ENCODE results near the gene TRDMT1. TPM values are rescaled to one million over a fixed set of nuclear protein-coding genes. Genes with fewer than 3 reads are reported as not detected.

The TRDMT1 gene
- total and polyA plus RNA-seq, 10 donors: 1.6 to 40.0 (median 12.0) TPM

DNA sequence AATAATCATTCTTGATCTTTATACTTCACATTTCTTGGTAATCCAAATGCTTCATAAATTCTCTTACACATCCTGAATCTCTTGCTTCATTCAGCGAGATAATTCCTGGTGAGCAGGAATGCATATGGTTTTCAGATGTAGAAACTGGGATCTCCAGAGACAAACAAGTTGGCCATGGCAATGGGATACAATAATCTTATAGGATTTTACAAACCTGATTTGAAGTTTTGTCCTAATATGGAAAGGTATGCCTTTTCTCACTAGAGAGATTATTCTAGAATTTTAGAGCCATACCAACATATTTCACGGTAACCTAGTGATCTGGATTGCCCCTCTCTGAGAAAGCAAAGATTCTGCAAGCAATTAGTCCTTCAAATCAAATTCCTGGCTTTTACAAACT lies 13.1 kb upstream of the TRDMT1 start:
- no peaks in the 10 kb centered on the region for H3K36me3 ChIP-seq
- peaks cover 4 to 75% (median 31%) of the 10 kb centered on the region in 6 donors for H3K4me1 ChIP-seq
- H3K27ac ChIP-seq: peak overlapping the region in 5 of 8 donors; percentile 78 to 92 (median 89)
- 73 to 95% (median 82%) methylated on average over 2 of the region's 2 CpGs for WGBS, 5 donors
- intact Hi-C loops (cut with DNase I; ENCODE audit: low total_unique reads): no loop called here
- no peak overlapping the region for H3K4me3 ChIP-seq
- H3K9me3 ChIP-seq: no peaks in the 10 kb centered on the region
- TF ChIP-seq POLR2A (IDR thresholded peaks at IDR 0.05): no peak
- TF ChIP-seq CTCF (IDR thresholded peaks at IDR 0.05 in 8 of 11, conservative IDR thresholded peaks at IDR 0.05 in 3 of 11): no peak
- no peak for TF ChIP-seq POLR2AphosphoS5 (IDR thresholded peaks at IDR 0.05)
- H3K27me3 ChIP-seq (replicated peaks in 1 of 7): no peaks in the 10 kb centered on the region
- DNase-seq: no peak

DNA sequence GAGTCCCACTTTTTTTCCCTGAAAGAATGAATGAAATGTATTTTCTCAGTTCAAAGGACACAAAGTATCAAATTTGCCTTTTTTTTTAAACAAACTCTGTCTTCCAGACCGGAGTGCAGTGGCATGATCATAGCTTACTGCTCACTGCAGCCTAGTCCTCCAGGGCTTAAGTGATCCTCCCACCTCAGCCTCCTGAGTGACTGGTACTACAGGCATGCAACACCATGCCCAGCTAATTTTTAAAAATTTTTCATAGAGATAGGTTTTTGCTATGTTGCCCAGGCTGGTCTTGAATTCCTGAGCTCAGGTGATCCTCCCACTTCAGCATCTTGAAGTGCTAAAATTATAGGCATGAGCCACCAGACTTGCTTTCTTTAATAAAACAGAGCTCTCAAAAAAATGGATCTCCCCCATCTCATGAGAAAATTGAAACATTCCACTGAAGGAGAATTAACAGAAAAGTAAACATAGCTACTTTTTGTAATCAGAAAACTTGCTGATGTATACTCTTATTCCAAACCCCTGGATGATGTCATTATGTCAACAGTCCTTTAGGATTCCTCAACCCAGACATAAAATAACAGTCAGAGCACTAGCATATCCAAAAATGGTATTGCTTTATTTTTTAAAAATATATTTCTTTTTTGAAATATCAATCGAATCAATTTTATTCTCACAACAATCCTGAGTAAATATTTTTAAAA lies 12.3 kb upstream of the TRDMT1 start:
- TF ChIP-seq CTCF (IDR thresholded peaks at IDR 0.05 in 8 of 11, conservative IDR thresholded peaks at IDR 0.05 in 3 of 11) (no peak), POLR2AphosphoS5 (IDR thresholded peaks at IDR 0.05) (no peak), POLR2A (IDR thresholded peaks at IDR 0.05) (no peak)
- H3K27ac ChIP-seq: peak overlapping the region in 1 of 8 donors; percentile 78
- WGBS, 5 donors: 88 to 98% (median 93%) methylated on average over 2 of the region's 2 CpGs
- peaks cover 4 to 79% (median 33%) of the 10 kb centered on the region in 6 donors for H3K4me1 ChIP-seq
- intact Hi-C loops (cut with DNase I; ENCODE audit: low total_unique reads): no loop called here
- no peaks in the 10 kb centered on the region for H3K27me3 ChIP-seq (replicated peaks in 1 of 7)
- no peak for DNase-seq
- H3K4me3 ChIP-seq: no peak overlapping the region
- no peaks in the 10 kb centered on the region for H3K9me3 ChIP-seq
- no peaks in the 10 kb centered on the region for H3K36me3 ChIP-seq

DNA sequence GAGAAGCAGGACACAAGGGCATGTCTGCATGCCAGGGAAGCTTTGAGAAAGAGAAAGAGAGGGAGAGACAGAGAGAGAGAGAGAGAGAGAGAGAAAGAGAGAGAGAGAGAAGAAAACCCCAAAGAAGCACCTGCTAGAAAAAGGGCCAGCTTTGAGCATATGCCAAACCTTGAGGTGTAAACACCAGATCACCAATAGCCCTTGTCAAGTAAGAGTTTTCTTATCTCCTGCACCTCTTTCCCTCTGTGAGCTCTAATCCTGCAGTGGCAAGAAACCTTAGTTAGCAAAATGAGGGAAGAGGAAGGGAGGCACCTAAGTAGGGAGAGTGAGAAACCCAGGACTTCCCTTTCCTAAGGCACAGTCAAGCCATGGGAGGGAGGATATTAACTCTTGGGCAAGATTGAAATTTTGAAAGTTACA lies 11.3 kb upstream of the TRDMT1 start:
- intact Hi-C loops (cut with DNase I; ENCODE audit: low total_unique reads): no loop called here

More for the DNA sequence above, 11.3 kb upstream of the TRDMT1 start:
- Histone ChIP-seq H3K4me1 (peaks cover 4 to 84% (median 36%) of the 10 kb centered on the region in 6 donors), H3K27ac (peak overlapping the region in 6 of 8 donors; percentile 20 to 78 (median 45)), H3K36me3 (no peaks in the 10 kb centered on the region), H3K27me3 (replicated peaks in 1 of 7) (no peaks in the 10 kb centered on the region), H3K4me3 (peak overlapping the region in 1 of 8 donors; percentile 9), H3K9me3 (no peaks in the 10 kb centered on the region)
- no peak for DNase-seq
- TF ChIP-seq POLR2AphosphoS5 (IDR thresholded peaks at IDR 0.05): peak in 1 of 3 donors; percentile 30
- no peak for TF ChIP-seq CTCF (IDR thresholded peaks at IDR 0.05 in 8 of 11, conservative IDR thresholded peaks at IDR 0.05 in 3 of 11)
- peak in 1 of 3 donors; percentile 17 for TF ChIP-seq POLR2A (IDR thresholded peaks at IDR 0.05)
